Fibroblast of lung (primary cell): ENCODE measurements around the gene GEN1.

ENCODE experiments used
- CTCF ChIP-seq, 2 donors: IDR thresholded peaks in 1 of 2; conservative IDR thresholded peaks in 1 of 2; 1 replicate in 1 of 2; 2 replicates in 1 of 2; pipeline ENCODE4 v1.5.1; 2011 to 2012; ENCODE audit warnings: low read length in 2 of 2, control low read depth in 1 of 2, inconsistent platforms in 1 of 2, low read depth in 1 of 2, mild to moderate bottlenecking in 1 of 2
- EZH2 ChIP-seq: IDR thresholded peaks from 2 replicates; pipeline ENCODE4 v1.5.1; 2012; ENCODE audit warnings: low read length, control low read depth, mild to moderate bottlenecking; ENCODE audit errors: missing control alignments

GRCh38 chr2:17736989-17737388 lies 16.9 kb upstream of the GEN1 start:
- TF ChIP-seq CTCF (conservative IDR thresholded peaks at IDR 0.05 in 1 of 2, IDR thresholded peaks at IDR 0.05 in 1 of 2; ENCODE audit: low read depth in 1 of 2, low read length in 2 of 2) = no peak
- no peak for TF ChIP-seq EZH2
